HCT116 (cell line): ENCODE results near the gene P3H3.

Experiments
- ELF1 ChIP-seq: IDR thresholded peaks from 2 replicates; pipeline ENCODE4 v1.6.1; 2012; ENCODE audit warnings: low read depth, borderline replicate concordance
- POLR2AphosphoS5 ChIP-seq: IDR thresholded peaks from 2 replicates; pipeline ENCODE4 v1.6.1; 2011; ENCODE audit warnings: mild to moderate bottlenecking, low read depth, low read length, moderate library complexity

DNA sequence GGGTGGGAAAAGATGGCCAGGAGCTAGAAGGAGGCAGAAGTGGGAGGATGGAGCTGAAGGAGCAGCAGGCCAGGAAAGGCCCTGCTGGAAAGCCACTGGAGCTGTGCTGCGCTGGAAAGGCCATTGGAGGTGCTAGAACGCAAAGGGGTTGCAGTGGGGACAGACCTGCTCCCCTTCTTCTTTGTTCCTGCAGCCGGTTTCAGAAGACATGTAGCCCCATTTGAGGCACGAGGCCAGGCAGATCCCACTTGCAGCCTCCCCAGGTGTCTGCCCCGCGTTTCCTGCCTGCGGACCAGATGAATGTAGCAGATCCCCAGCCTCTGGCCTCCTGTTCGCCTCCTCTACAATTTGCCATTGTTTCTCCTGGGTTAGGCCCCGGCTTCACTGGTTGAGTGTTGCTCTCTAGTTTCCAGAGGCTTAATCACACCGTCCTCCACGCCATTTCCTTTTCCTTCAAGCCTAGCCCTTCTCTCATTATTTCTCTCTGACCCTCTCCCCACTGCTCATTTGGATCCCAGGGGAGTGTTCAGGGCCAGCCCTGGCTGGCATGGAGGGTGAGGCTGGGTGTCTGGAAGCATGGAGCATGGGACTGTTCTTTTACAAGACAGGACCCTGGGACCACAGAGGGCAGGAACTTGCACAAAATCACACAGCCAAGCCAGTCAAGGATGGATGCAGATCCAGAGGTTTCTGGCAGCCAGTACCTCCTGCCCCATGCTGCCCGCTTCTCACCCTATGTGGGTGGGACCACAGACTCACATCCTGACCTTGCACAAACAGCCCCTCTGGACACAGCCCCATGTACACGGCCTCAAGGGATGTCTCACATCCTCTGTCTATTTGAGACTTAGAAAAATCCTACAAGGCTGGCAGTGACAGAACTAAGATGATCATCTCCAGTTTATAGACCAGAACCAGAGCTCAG, 8.8 kb upstream of the P3H3 start:
- TF ChIP-seq ELF1 = no peak
- no peak for TF ChIP-seq POLR2AphosphoS5
